B cell (primary cell): ENCODE measurements around the gene UBA1. TPM values are rescaled to one million over a fixed set of nuclear protein-coding genes. Genes with fewer than 3 reads are reported as not detected.

ENCODE experiments used
- ATAC-seq: fragments of 200-7000 bp; cut with Tn5 transposase; one replicate; pipeline ENCODE4 v1.10.0; 2021; ENCODE audit warnings: low read depth, mild to moderate bottlenecking, moderate number of reproducible peaks, moderate library complexity
- CTCF ChIA-PET: fragments of 350-600 bp; sonication (Branson Sonifier 250); formaldehyde crosslinking; loops from one replicate; lab custom pipeline; 2021; ENCODE audit warnings: antibody characterized with exemption, inconsistent platforms; lab: Charles Lee
- POLR2A ChIA-PET: fragments of 350-600 bp; sonication (Branson Sonifier 250); formaldehyde crosslinking; loops from one replicate; lab custom pipeline; 2021; ENCODE audit warnings: antibody characterized with exemption; lab: Charles Lee
- DNase-seq: peaks from one replicate; pipeline ENCODE4 v3.0.0; 2013
- H2AFZ ChIP-seq: 2 replicates; pipeline ENCODE4 v1.6.1; 2012; ENCODE audit warnings: mild to moderate bottlenecking, low read depth, low read length; ENCODE audit not compliant: insufficient read depth, poor library complexity, severe bottlenecking
- H3K27ac ChIP-seq, 2 donors: 1 replicate in 1 of 2; 2 replicates in 1 of 2; pipeline ENCODE4 v1.5.1; 2012 to 2013; ENCODE audit warnings: low read length in 2 of 2, mild to moderate bottlenecking in 2 of 2, moderate library complexity in 1 of 2
- H3K27me3 ChIP-seq, 4 experiments: fragments of 200-600 bp in 1 of 4; sonication (generic) in 1 of 4; replicated peaks in 1 of 4; 1 replicate in 2 of 4; 2 replicates in 2 of 4; pipeline versions ENCODE4 v1.6.1 to v1.7.0; 2013 to 2016; ENCODE audit warnings: low read length in 3 of 4, mild to moderate bottlenecking in 2 of 4, mixed read lengths in 1 of 4, moderate library complexity in 1 of 4; ENCODE audit not compliant: insufficient read depth in 4 of 4, control insufficient read depth in 3 of 4; ENCODE audit errors: control extremely low read depth in 1 of 4
- H3K36me3 ChIP-seq, 2 experiments: replicated peaks in 1 of 2; 1 replicate in 1 of 2; 2 replicates in 1 of 2; pipeline versions ENCODE4 v1.6.1 to v1.7.1; 2013; ENCODE audit warnings: low read length in 1 of 2; ENCODE audit not compliant: insufficient read depth in 2 of 2, control insufficient read depth in 1 of 2; ENCODE audit errors: control extremely low read depth in 1 of 2, extremely low read depth in 1 of 2
- H3K4me1 ChIP-seq, 2 donors: fragments of 200-600 bp in 1 of 2; sonication (generic) in 1 of 2; 1 replicate in 1 of 2; 2 replicates in 1 of 2; pipeline versions ENCODE4 v1.5.1 to v1.6.1; 2013 to 2017; ENCODE audit warnings: low read length in 2 of 2; ENCODE audit not compliant: control insufficient read depth in 2 of 2, insufficient read depth in 2 of 2
- H3K4me2 ChIP-seq: replicated peaks from 2 replicates; pipeline ENCODE3; 2012; ENCODE audit warnings: mild to moderate bottlenecking, low read depth, low read length; ENCODE audit not compliant: poor library complexity, severe bottlenecking
- H3K4me3 ChIP-seq, 5 experiments: fragments of 200-600 bp in 1 of 5; sonication (generic) in 1 of 5; 1 replicate in 3 of 5; 2 replicates in 2 of 5; pipeline versions ENCODE4 v1.5.1 to v1.7.0; 2011 to 2016; ENCODE audit warnings: low read length in 4 of 5, mild to moderate bottlenecking in 4 of 5, low read depth in 2 of 5, control low read depth in 1 of 5, moderate library complexity in 1 of 5; ENCODE audit not compliant: insufficient read depth in 1 of 5; ENCODE audit errors: control extremely low read depth in 1 of 5, extremely low read depth in 1 of 5
- H3K79me2 ChIP-seq: fragments of 200-600 bp; sonication (generic); one replicate; pipeline ENCODE4 v1.6.0; 2016; ENCODE audit warnings: low read length; ENCODE audit not compliant: control insufficient read depth, insufficient read depth
- H3K9ac ChIP-seq: fragments of 200-600 bp; sonication (generic); 2 replicates; pipeline ENCODE4 v1.6.1; 2017; ENCODE audit warnings: mild to moderate bottlenecking, low read length, moderate library complexity
- H3K9me3 ChIP-seq, 3 donors: one replicate each; pipeline versions ENCODE4 v1.6.1 to v1.7.1; 2013; ENCODE audit warnings: low read length in 2 of 3; ENCODE audit not compliant: control insufficient read depth in 2 of 3, insufficient read depth in 1 of 3; ENCODE audit errors: control extremely low read depth in 1 of 3
- H4K20me1 ChIP-seq: 2 replicates; pipeline ENCODE4 v1.6.0; 2012; ENCODE audit warnings: mild to moderate bottlenecking, low read length; ENCODE audit not compliant: insufficient read depth, control insufficient read depth, poor library complexity, severe bottlenecking
- H3K27ac Mint-ChIP-seq: one replicate; pipeline ENCODE4 v1.8.0; 2021; ENCODE audit warnings: mixed read lengths
- H3K27me3 Mint-ChIP-seq: one replicate; pipeline ENCODE4 v1.8.0; 2021; ENCODE audit warnings: mixed read lengths
- H3K4me1 Mint-ChIP-seq: one replicate; pipeline ENCODE4 v1.8.0; 2021; ENCODE audit warnings: mixed read lengths
- H3K4me3 Mint-ChIP-seq: one replicate; pipeline ENCODE4 v1.8.0; 2021; ENCODE audit warnings: mixed read lengths
- H3K9me3 Mint-ChIP-seq: one replicate; pipeline ENCODE4 v1.8.0; 2022; ENCODE audit warnings: mixed read lengths; ENCODE audit not compliant: insufficient read depth
- CTCF ChIP-seq: fragments of 200-600 bp; IDR thresholded peaks from one replicate; pipeline ENCODE4 v1.8.0; 2022; ENCODE audit warnings: antibody characterized with exemption, mild to moderate bottlenecking
- EZH2 ChIP-seq: IDR thresholded peaks from 2 replicates; pipeline ENCODE4 v1.6.1; 2012; ENCODE audit warnings: borderline replicate concordance, low read depth, mild to moderate bottlenecking, moderate library complexity, low read length; ENCODE audit not compliant: insufficient read depth, poor library complexity, severe bottlenecking
- WGBS: methylation state at CpG from one replicate; pipeline ENCODE4 v1.1.5; 2013; ENCODE audit warnings: missing lambda C conversion rate; ENCODE audit not compliant: insufficient coverage; 5-methylcytosine and 5-hydroxymethylcytosine counted together
- intact Hi-C: fragments of 100-400 bp; cut with micrococcal nuclease; formaldehyde crosslinking; loops from one replicate; pipeline ENCODE4 v1.10.0; 2022
- polyA plus RNA-seq: library from polyadenylated mRNA; depleted of rRNA; stranded (reverse); fragments of >200 nt; gene quantifications from 2 replicates; pipeline ENCODE4 v1.2.3, GENCODE V29; 2012
- total RNA-seq, 2 donors: library from RNA; stranded (reverse); fragments of 120-200 nt in 1 of 2; gene quantifications; 1 replicate in 1 of 2; 2 replicates in 1 of 2; pipeline versions ENCODE4 v1.2.3 to v1.2.4, GENCODE V29; 2013 to 2022

UBA1 gene
- total and polyA plus RNA-seq, 2 donors (not counting 1 experiment from before 2014, with no cell fraction given), result 166 to 211 TPM

GRCh38 chrX:47208108-47208507 lies 14.5 kb downstream of the UBA1 start:
- peaks cover 0 to 50% of the 10 kb centered on the region in 2 experiments for H3K36me3 ChIP-seq
- intact Hi-C loops, result no loop called here
- no peak overlapping the region for H3K9ac ChIP-seq
- ChIA-PET CTCF (interaction anchor here (1.3 kb wide), 1 partner anchor 175 kb away, joined by 4 read pairs; no protein-coding TSS in a partner anchor), POLR2A (no interaction called here)
- H4K20me1 ChIP-seq, result peaks cover 6% of the 10 kb centered on the region
- H2AFZ ChIP-seq, result no peak overlapping the region
- no CpG with 5 or more reads among the region's 12 CpGs for WGBS
- no peaks in the 10 kb centered on the region for H3K27me3 ChIP-seq
- H3K27me3 Mint-ChIP-seq, result no peaks in the 10 kb centered on the region
- no peak overlapping the region for H3K27ac ChIP-seq
- H3K4me2 ChIP-seq, result no peak overlapping the region
- H3K4me3 Mint-ChIP-seq, result no peak overlapping the region
- no peak for ATAC-seq
- no peaks in the 10 kb centered on the region for H3K4me1 ChIP-seq
- H3K9me3 ChIP-seq, result no peaks in the 10 kb centered on the region
- no peaks in the 10 kb centered on the region for H3K9me3 Mint-ChIP-seq
- no peaks in the 10 kb centered on the region for H3K79me2 ChIP-seq
- no peak for TF ChIP-seq EZH2
- no peak for TF ChIP-seq CTCF
- H3K4me1 Mint-ChIP-seq, result no peaks in the 10 kb centered on the region
- H3K27ac Mint-ChIP-seq, result no peak overlapping the region
- DNase-seq, result no peak
- H3K4me3 ChIP-seq, result no peak overlapping the region

- Histone ChIP-seq H3K27me3 (no peaks in the 10 kb centered on the region), H3K4me2 (no peak overlapping the region), H3K36me3 (peaks cover 0 to 55% of the 10 kb centered on the region in 2 experiments), H3K4me3 (no peak overlapping the region), H3K4me1 (no peaks in the 10 kb centered on the region), H2AFZ (no peak overlapping the region), H3K79me2 (no peaks in the 10 kb centered on the region), H3K9ac (no peak overlapping the region), H4K20me1 (peaks cover 6% of the 10 kb centered on the region), H3K9me3 (no peaks in the 10 kb centered on the region), H3K27ac (no peak overlapping the region)
- ChIA-PET CTCF (no interaction called here), POLR2A (no interaction called here)
- DNase-seq (no peak), ATAC-seq (no peak)
- no peak for TF ChIP-seq EZH2
- intact Hi-C loops, result loop anchor here (10.0 kb wide), 1 partner anchor 1705 kb away; the partner anchor contains the start of genes PIM2 and SLC35A2
- H3K4me1 Mint-ChIP-seq, result no peaks in the 10 kb centered on the region
- no peak overlapping the region for H3K27ac Mint-ChIP-seq
- H3K27me3 Mint-ChIP-seq, result no peaks in the 10 kb centered on the region
- H3K4me3 Mint-ChIP-seq, result no peak overlapping the region
- WGBS, result 98% methylated on average over 7 of the region's 16 CpGs
- H3K9me3 Mint-ChIP-seq, result no peaks in the 10 kb centered on the region
Measured at GRCh38 chrX:47209508-47210238, 16.0 kb downstream of the UBA1 start.
